ENCODE data around the gene CPVL. TPM values are rescaled to one million over a fixed set of nuclear protein-coding genes. Genes with fewer than 3 reads are reported as not detected.

Gene CPVL
- total RNA-seq, 1 experiment from 2014 or later: 26.9 TPM

DNA sequence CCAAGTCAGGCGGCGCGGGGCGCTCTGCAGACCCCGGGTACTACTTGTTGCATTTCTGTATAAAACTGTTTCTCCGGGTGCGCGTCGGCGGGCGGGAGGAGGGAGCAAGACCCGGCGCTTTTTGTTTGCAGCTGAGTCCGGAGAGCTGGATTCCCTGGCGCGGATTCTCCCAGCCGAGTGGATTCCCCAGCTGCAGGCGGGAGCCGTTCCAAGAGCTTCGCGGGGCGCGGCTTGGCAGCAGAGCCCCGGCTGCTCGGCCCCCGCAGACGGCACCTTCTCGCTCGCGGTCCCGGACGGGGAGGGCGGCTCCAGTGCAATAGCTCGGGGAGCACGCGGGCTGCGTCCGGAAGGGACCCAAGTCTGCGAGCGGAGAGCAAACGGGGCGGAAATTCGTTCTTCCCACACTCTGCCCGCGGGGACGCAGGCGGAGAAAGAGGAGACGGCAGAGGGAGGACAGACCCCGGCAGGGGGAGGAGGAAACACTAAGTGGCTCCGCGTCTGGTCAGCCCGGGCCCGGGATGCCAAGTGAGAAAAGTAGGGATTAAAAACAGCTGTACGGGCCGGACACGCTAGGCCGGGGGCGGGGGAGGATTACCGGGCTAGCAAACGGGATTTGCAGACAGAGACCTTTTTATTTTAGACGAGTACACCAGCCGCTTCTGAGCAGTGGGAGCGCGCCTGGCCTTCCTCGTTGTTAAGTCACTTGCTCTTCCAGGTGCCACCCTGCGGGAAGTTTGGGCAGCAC is 187.9 kb downstream of the CPVL start, which contains the start of gene TRIL:
Gene TRIL, minus strand, starts transcription at position 96 of the 745 bp plus-strand sequence. CDS start 284 bp downstream, outside the sequence.
- peak within 1 kb of the TSS; percentile 66 to 82 for H3K4me3 Mint-ChIP-seq
- H2BK12ac ChIP-seq (ENCODE audit: insufficient read length, low read depth, low read length): no peak within 1 kb of the TSS
- H2BK120ac ChIP-seq (ENCODE audit: low read depth, low read length, poor library complexity, severe bottlenecking): no peak within 1 kb of the TSS
- H3K27ac Mint-ChIP-seq: peak within 1 kb of the TSS in 1 of 3 experiments; percentile 11; a peak in 1 of 7 replicates
- H4K8ac ChIP-seq (replicated peaks; ENCODE audit: insufficient read length, low read depth, low read length): no peak within 1 kb of the TSS
- no peak within 1 kb of the TSS for H3T11ph ChIP-seq (ENCODE audit: low read length)
- DNase-seq: peak; percentile 67
- H4K5ac ChIP-seq (ENCODE audit: insufficient read length, low read depth, low read length): no peak within 1 kb of the TSS
- H3K23ac ChIP-seq (ENCODE audit: insufficient read length, low read depth, low read length): no peak within 1 kb of the TSS
- no peak within 1 kb of the TSS for H2AK5ac ChIP-seq (ENCODE audit: insufficient read length, low read length)
- peaks cover 35% of the 10 kb centered on the region for H3K23me2 ChIP-seq (ENCODE audit: insufficient read length, low read depth, low read length, poor library complexity, severe bottlenecking)
- H3K4me1 ChIP-seq (ENCODE audit: insufficient read depth, low read length): peaks cover 10% of the 10 kb centered on the region; the same call in 1 of the 2 replicates
- H3K36me3 Mint-ChIP-seq (ENCODE audit: insufficient read depth in 1 of 3, low read depth in 3 of 3): peaks cover 0 to 6% (median 2%) of the 10 kb centered on the region in 3 experiments; a peak in 4 of 7 replicates
- H3K9me3 Mint-ChIP-seq: peaks cover 0 to 7% of the 10 kb centered on the region in 2 experiments; a peak in 1 of 5 replicates
- no peaks in the 10 kb centered on the region for H3K79me1 ChIP-seq (ENCODE audit: insufficient read depth, low read depth, low read length, poor library complexity, severe bottlenecking)
- peak within 1 kb of the TSS; percentile 68; the same call in 1 of the 2 replicates for H3K14ac ChIP-seq (ENCODE audit: insufficient read depth, low read length)
- no peaks in the 10 kb centered on the region for H4K20me1 ChIP-seq (ENCODE audit: control insufficient read depth, insufficient read depth, insufficient read length)
- no peak within 1 kb of the TSS for H2BK5ac ChIP-seq (ENCODE audit: insufficient read length, low read length)
- peaks cover 35 to 39% of the 10 kb centered on the region in 2 experiments for H3K4me1 Mint-ChIP-seq
- H3K79me2 ChIP-seq (ENCODE audit: insufficient read depth, low read length): no peaks in the 10 kb centered on the region
- peak within 1 kb of the TSS; percentile 53 for H3K4me2 ChIP-seq (ENCODE audit: insufficient read depth, insufficient read length, low read length)
- no peak within 1 kb of the TSS for H3K27ac ChIP-seq (ENCODE audit: insufficient read length, low read depth, low read length)
- peaks cover 11% of the 10 kb centered on the region; the same call in 1 of the 2 replicates for H3K27me3 ChIP-seq (ENCODE audit: insufficient read depth, low read length)
- H4K91ac ChIP-seq (ENCODE audit: insufficient read length, low read depth, low read length): no peak within 1 kb of the TSS
- H3K9me3 ChIP-seq (ENCODE audit: control insufficient read depth, low read depth, low read length): no peaks in the 10 kb centered on the region
- H3K27me3 Mint-ChIP-seq (ENCODE audit: low read depth): peaks cover 63% of the 10 kb centered on the region
- H3K56ac ChIP-seq (ENCODE audit: insufficient read length, low read depth, low read length): no peak within 1 kb of the TSS
- no peak within 1 kb of the TSS for H2BK20ac ChIP-seq (ENCODE audit: low read depth, low read length, poor library complexity, severe bottlenecking)
- no CpG with 5 or more reads among the region's 66 CpGs for WGBS (ENCODE audit: extremely low coverage, insufficient read length, low lambda C conversion rate)
- H3K18ac ChIP-seq (ENCODE audit: insufficient read length, low read depth, low read length): peak within 1 kb of the TSS; percentile 25
- TF ChIP-seq CTCF (conservative IDR thresholded peaks at IDR 0.05): no peak
- H2AFZ ChIP-seq (ENCODE audit: low read length): no peak within 1 kb of the TSS
- H3K9ac ChIP-seq (ENCODE audit: extremely low read depth, insufficient read length, low read length): no peak within 1 kb of the TSS
- H2BK15ac ChIP-seq (ENCODE audit: low read depth, low read length): no peak within 1 kb of the TSS
- H3K4ac ChIP-seq (ENCODE audit: low read depth, low read length): no peak within 1 kb of the TSS

Measured in H9 (cell line).